IMR-90 (cell line): Measurements from ENCODE around the gene PTPRG. TPM values are rescaled to one million over a fixed set of nuclear protein-coding genes. Genes with fewer than 3 reads are reported as not detected.

Experiments
- ATAC-seq: fragments of 200-7000 bp; cut with Tn5 transposase; 2 replicates; pipeline ENCODE4 v1.9.1; 2020; ENCODE audit warnings: low read depth, mild to moderate bottlenecking, moderate library complexity
- BruUV-seq: library from RNA; stranded (reverse); fragments of 400-500 nt; replicated peaks from 2 replicates; lab custom pipeline; 2021; lab: Mats Ljungman, UMichigan
- CTCF ChIA-PET: fragments of 300-600 bp; formaldehyde crosslinking; extraction: SDS; loops from one replicate; lab custom pipeline; 2021; ENCODE audit warnings: antibody characterized with exemption; lab: Yijun Ruan, JAX
- POLR2A ChIA-PET: fragments of 300-600 bp; sonication (Branson Sonifier 250); formaldehyde crosslinking; loops from one replicate; lab custom pipeline; 2022; ENCODE audit warnings: antibody characterized with exemption; ENCODE audit not compliant: unreplicated experiment; lab: Charles Lee
- DNase-seq: peaks from one replicate; pipeline ENCODE4 v3.0.0; 2013
- H2AFZ ChIP-seq: replicated peaks from 2 replicates; pipeline ENCODE3; 2013; ENCODE audit warnings: low read length, mild to moderate bottlenecking; ENCODE audit not compliant: poor library complexity
- H2AK5ac ChIP-seq: 2 replicates; pipeline ENCODE4 v1.6.1; 2013; ENCODE audit warnings: low read depth, low read length, inconsistent platforms
- H2AK9ac ChIP-seq: replicated peaks from 2 replicates; pipeline ENCODE3; 2013; ENCODE audit warnings: mild to moderate bottlenecking, low read depth, low read length, moderate library complexity; ENCODE audit not compliant: poor library complexity
- H2BK120ac ChIP-seq: 2 replicates; pipeline ENCODE4 v1.6.1; 2013; ENCODE audit warnings: low read depth, low read length, inconsistent platforms
- H2BK15ac ChIP-seq: 3 replicates; pipeline ENCODE4 v1.6.1; 2013; ENCODE audit warnings: low read depth, low read length, inconsistent platforms
- H2BK20ac ChIP-seq: 2 replicates; pipeline ENCODE4 v1.6.1; 2013; ENCODE audit warnings: low read depth, mild to moderate bottlenecking, inconsistent platforms, low read length, moderate library complexity
- H2BK5ac ChIP-seq: 2 replicates; pipeline ENCODE4 v1.6.1; 2013; ENCODE audit warnings: mild to moderate bottlenecking, low read depth, low read length, inconsistent platforms; ENCODE audit not compliant: poor library complexity, severe bottlenecking
- H3K14ac ChIP-seq: replicated peaks from 2 replicates; pipeline ENCODE4 v1.6.1; 2013; ENCODE audit warnings: low read depth, low read length, inconsistent platforms
- H3K18ac ChIP-seq: 2 replicates; pipeline ENCODE4 v1.6.1; 2013; ENCODE audit warnings: low read depth, low read length, control low read depth
- H3K23ac ChIP-seq: 2 replicates; pipeline ENCODE4 v1.6.1; 2013; ENCODE audit warnings: low read depth, low read length, inconsistent platforms
- H3K27ac ChIP-seq: 2 replicates; pipeline ENCODE4 v1.5.1; 2013; ENCODE audit warnings: mild to moderate bottlenecking, control low read depth, low read length; ENCODE audit not compliant: insufficient read depth
- H3K27me3 ChIP-seq: 2 replicates; pipeline ENCODE4 v1.6.1; 2013; ENCODE audit warnings: low read length; ENCODE audit not compliant: control insufficient read depth, insufficient read depth
- H3K36me3 ChIP-seq: 2 replicates; pipeline ENCODE4 v1.6.1; 2013; ENCODE audit warnings: low read length, mixed read lengths; ENCODE audit not compliant: control insufficient read depth, insufficient read depth
- H3K4ac ChIP-seq: 2 replicates; pipeline ENCODE4 v1.6.1; 2013; ENCODE audit warnings: low read depth, low read length, inconsistent platforms
- H3K4me1 ChIP-seq: 2 replicates; pipeline ENCODE4 v1.6.1; 2013; ENCODE audit warnings: low read length, mixed read lengths; ENCODE audit not compliant: control insufficient read depth, insufficient read depth
- H3K4me2 ChIP-seq: 2 replicates; pipeline ENCODE4 v1.6.1; 2013; ENCODE audit warnings: low read depth, mild to moderate bottlenecking, control low read depth, low read length, moderate library complexity
- H3K4me3 ChIP-seq: 2 replicates; pipeline ENCODE4 v1.5.1; 2013; ENCODE audit warnings: low read depth, mild to moderate bottlenecking, control low read depth, low read length, moderate library complexity; ENCODE audit not compliant: insufficient read depth
- H3K56ac ChIP-seq: 2 replicates; pipeline ENCODE4 v1.6.1; 2013; ENCODE audit warnings: low read length, inconsistent platforms; ENCODE audit not compliant: insufficient read depth; ENCODE audit errors: extremely low read depth
- H3K79me1 ChIP-seq, 2 experiments: 2 replicates each; pipeline ENCODE4 v1.6.1; 2013; ENCODE audit warnings: low read length in 2 of 2, inconsistent platforms in 1 of 2, low read depth in 1 of 2
- H3K9ac ChIP-seq: 2 replicates; pipeline ENCODE4 v1.6.1; 2013; ENCODE audit warnings: low read depth, low read length, control low read depth
- H3K9me1 ChIP-seq: 2 replicates; pipeline ENCODE4 v1.6.1; 2013; ENCODE audit warnings: low read length, inconsistent platforms; ENCODE audit not compliant: insufficient read depth
- H3K9me3 ChIP-seq: 2 replicates; pipeline ENCODE4 v1.6.1; 2013; ENCODE audit warnings: low read length; ENCODE audit not compliant: control insufficient read depth, insufficient read depth
- H4K20me1 ChIP-seq: 2 replicates; pipeline ENCODE4 v1.6.1; 2013; ENCODE audit warnings: low read length, inconsistent platforms; ENCODE audit not compliant: insufficient read depth
- H4K5ac ChIP-seq: 2 replicates; pipeline ENCODE4 v1.6.1; 2013; ENCODE audit warnings: mild to moderate bottlenecking, low read depth, low read length, control low read depth
- H4K8ac ChIP-seq, 2 experiments: 2 replicates each; pipeline ENCODE4 v1.6.1; 2013; ENCODE audit warnings: low read depth in 2 of 2, low read length in 2 of 2, control low read depth in 1 of 2, inconsistent platforms in 1 of 2
- H4K91ac ChIP-seq: 2 replicates; pipeline ENCODE4 v1.6.1; 2013; ENCODE audit warnings: low read depth, low read length, inconsistent platforms; ENCODE audit not compliant: insufficient read depth
- BHLHE40 ChIP-seq: fragments of 150-350 bp; IDR thresholded peaks from 2 replicates; pipeline ENCODE4 v1.6.1; 2016; ENCODE audit warnings: mild to moderate bottlenecking, low read depth, low read length
- CEBPB ChIP-seq: IDR thresholded peaks from 2 replicates; pipeline ENCODE4 v1.6.1; 2012; ENCODE audit warnings: low read depth, low read length, improper control_type of control experiment
- FOS ChIP-seq: fragments of 150-350 bp; IDR thresholded peaks from 2 replicates; pipeline ENCODE4 v1.6.1; 2016; ENCODE audit warnings: low read depth, low read length
- WGBS, 2 experiments: methylation state at CpG; one replicate each; pipeline versions ENCODE4 v1.1.5 to v1.1.7; 2013; ENCODE audit warnings: missing lambda C conversion rate in 2 of 2; ENCODE audit not compliant: insufficient read length in 1 of 2; ENCODE audit errors: extremely low coverage in 2 of 2; 5-methylcytosine and 5-hydroxymethylcytosine counted together
- dilution Hi-C: fragments of 300-500 bp; cut with HindIII; formaldehyde crosslinking; loops from one replicate; pipeline ENCODE4 v1.14.3; 2018; ENCODE audit warnings: low sequenced_read_pairs; ENCODE audit not compliant: unreplicated experiment
- in situ Hi-C: fragments of 300-500 bp; cut with MboI; formaldehyde crosslinking; loops from 3 replicates; pipeline ENCODE4 v1.14.3; 2019; ENCODE audit warnings: low sequenced_read_pairs, inconsistent platforms, mixed read lengths
- intact Hi-C: fragments of 100-400 bp; cut with micrococcal nuclease; formaldehyde crosslinking; loops from 2 replicates; pipeline ENCODE4 v1.10.0; 2022
- polyA plus RNA-seq, 3 experiments: library from polyadenylated mRNA; depleted of rRNA; stranded (reverse); fragments of >200 nt; gene quantifications; 2 replicates each; pipeline ENCODE4 v1.2.3, GENCODE V29; 2012; ENCODE audit warnings: low replicate concordance in 1 of 3
- total RNA-seq: library from RNA; depleted of rRNA; stranded (reverse); fragments of >200 nt; gene quantifications from 2 replicates; pipeline ENCODE4 v1.2.3, GENCODE V29; 2012

The PTPRG gene
- total and polyA plus RNA-seq, 2 of the 4 experiments (the other 2 are of a cell fraction) = 7.7 to 31.0 TPM

- no peak overlapping the region for H2AK5ac ChIP-seq
- no peak overlapping the region for H2AFZ ChIP-seq
- H3K79me1 ChIP-seq = peaks cover 23 to 26% of the 10 kb centered on the region in 2 experiments
- no peaks in the 10 kb centered on the region for H3K27me3 ChIP-seq
- no peak overlapping the region for H2BK120ac ChIP-seq
- in situ Hi-C loops = no loop called here
- H4K20me1 ChIP-seq = peaks cover 23% of the 10 kb centered on the region; the same call in 1 of the 2 replicates
- no TSS peak for BruUV-seq
- H3K4me2 ChIP-seq = no peak overlapping the region; the same call in 1 of the 2 replicates
- no peak overlapping the region for H4K91ac ChIP-seq
- no peak overlapping the region for H2BK20ac ChIP-seq
- H3K23ac ChIP-seq = no peak overlapping the region
- H3K9ac ChIP-seq = no peak overlapping the region
- H2BK5ac ChIP-seq = no peak overlapping the region
- peak; percentile 32; the same call in 1 of the 2 replicates for TF ChIP-seq FOS
- no peak for TF ChIP-seq CEBPB
- 0 out of 2 replicates have a peak, but pooled peaks have one; percentile 8 for TF ChIP-seq BHLHE40
- no peak overlapping the region for H3K56ac ChIP-seq
- H4K5ac ChIP-seq = no peak overlapping the region
- ChIA-PET POLR2A (no interaction called here), CTCF (interaction anchor here (0.6 to 1.0 kb wide), 3 partner anchors 15 to 331 kb away, joined by 3 to 7 read pairs (median 5); no protein-coding TSS in a partner anchor)
- no CpG with 5 or more reads among the region's 7 CpGs for whole genome bisulfite sequencing, 2 experiments
- H3K27ac ChIP-seq = no peak overlapping the region
- H3K4me3 ChIP-seq = no peak overlapping the region
- H3K36me3 ChIP-seq = no peaks in the 10 kb centered on the region
- ATAC-seq (peak; percentile 72), DNase-seq (peak; percentile 90)
- dilution Hi-C loops = no loop called here
- no peak overlapping the region for H2AK9ac ChIP-seq
- H3K18ac ChIP-seq = no peak overlapping the region
- H3K4ac ChIP-seq = no peak overlapping the region
- H2BK15ac ChIP-seq = no peak overlapping the region
- H3K9me3 ChIP-seq = no peaks in the 10 kb centered on the region
- peaks cover 2% of the 10 kb centered on the region; the same call in 1 of the 2 replicates for H3K4me1 ChIP-seq
- intact Hi-C loops = no loop called here
- H4K8ac ChIP-seq = no peak overlapping the region
- H3K14ac ChIP-seq = no peak overlapping the region
- peaks cover under 1% of the 10 kb centered on the region; the same call in 1 of the 2 replicates for H3K9me1 ChIP-seq
Measured at GRCh38 chr3:61894988-61895935, 333.9 kb downstream of the PTPRG start.
